PC-9 (cell line): Measurements from ENCODE around the gene STING1.
"Not testable (repeated sequence)": the region's sequence is repeated elsewhere in the genome, so short reads cannot be mapped to it uniquely, and the experiment has no call there.

Source experiments
- CTCF ChIP-seq: fragments of 200-600 bp; sonication (generic); conservative IDR thresholded peaks from 2 replicates; pipeline ENCODE4 v1.6.1; 2017; ENCODE audit warnings: mixed run types, antibody characterized with exemption, mild to moderate bottlenecking, moderate library complexity
- EZH2 ChIP-seq: fragments of 200-600 bp; sonication (generic); IDR thresholded peaks from 2 replicates; pipeline ENCODE4 v1.8.0; 2017; ENCODE audit warnings: antibody characterized with exemption, low read depth

- not testable (repeated sequence) for TF ChIP-seq CTCF, EZH2
These were observed 45.4 kb upstream of the STING1 start for GRCh38 chr5:139527896-139528467.
